GM13976 (cell line): ENCODE results near the gene JKAMP.

Source experiments
- DNase-seq: peaks from one replicate; pipeline ENCODE4 v3.0.0; 2012; ENCODE audit warnings: low spot score
- CTCF ChIP-seq: IDR thresholded peaks from 2 replicates; pipeline ENCODE4 v1.5.1; 2012; ENCODE audit warnings: borderline replicate concordance, mild to moderate bottlenecking; ENCODE audit not compliant: insufficient read depth; ENCODE audit errors: extremely low read depth, missing control alignments, control extremely low read depth
- in situ Hi-C: fragments of 300-500 bp; cut with MboI; formaldehyde crosslinking; loops from one replicate; pipeline ENCODE4 v1.12.0; 2022; ENCODE audit warnings: low sequenced_read_pairs, mixed read lengths, inconsistent platforms; ENCODE audit not compliant: unreplicated experiment

The JKAMP gene

GRCh38 chr14:59480166-59480565 is 4.2 kb upstream of the JKAMP start:
- no peak for DNase-seq
- in situ Hi-C loops = no loop called here
- TF ChIP-seq CTCF = no peak

- TF ChIP-seq CTCF = no peak
- in situ Hi-C loops = no loop called here
These were observed 2.9 kb upstream of the JKAMP start for GRCh38 chr14:59481407-59481806.

DNA sequence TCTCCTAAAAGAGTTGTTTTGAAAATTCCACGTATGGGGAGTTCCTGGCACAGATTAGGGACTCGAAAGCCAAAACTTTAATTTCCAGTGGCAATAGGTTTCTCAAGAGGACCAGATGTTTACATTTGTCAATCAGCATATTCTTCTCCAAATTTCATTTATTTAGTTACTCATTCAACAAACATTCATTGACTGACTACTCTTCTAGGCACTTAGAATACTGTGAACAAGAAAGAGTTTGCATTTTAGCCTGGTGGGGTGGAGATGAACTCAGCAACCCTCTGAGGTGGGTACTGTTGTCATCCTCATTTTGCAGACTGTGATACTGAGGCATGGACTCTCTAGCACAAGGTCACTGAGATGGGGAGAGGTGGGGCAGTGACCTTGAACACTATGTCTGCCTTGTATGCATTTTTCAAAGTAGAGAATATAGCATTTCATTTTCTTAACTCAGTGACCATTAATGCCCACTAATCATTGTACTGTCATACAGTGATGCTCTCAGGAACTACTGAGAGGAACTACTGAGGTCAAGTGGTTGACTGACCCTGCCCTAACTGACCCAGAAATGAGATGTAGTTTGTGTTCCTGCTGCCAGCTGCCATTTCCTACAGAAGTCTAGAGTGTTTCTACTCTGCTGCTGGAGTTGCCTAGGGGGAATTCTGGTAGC is 2.3 kb upstream of the JKAMP start:
- DNase-seq = no peak
- in situ Hi-C loops = no loop called here
- TF ChIP-seq CTCF = no peak

More at GRCh38 chr14:59481407-59481806, 2.9 kb upstream of the JKAMP start:
- no peak for DNase-seq

DNA sequence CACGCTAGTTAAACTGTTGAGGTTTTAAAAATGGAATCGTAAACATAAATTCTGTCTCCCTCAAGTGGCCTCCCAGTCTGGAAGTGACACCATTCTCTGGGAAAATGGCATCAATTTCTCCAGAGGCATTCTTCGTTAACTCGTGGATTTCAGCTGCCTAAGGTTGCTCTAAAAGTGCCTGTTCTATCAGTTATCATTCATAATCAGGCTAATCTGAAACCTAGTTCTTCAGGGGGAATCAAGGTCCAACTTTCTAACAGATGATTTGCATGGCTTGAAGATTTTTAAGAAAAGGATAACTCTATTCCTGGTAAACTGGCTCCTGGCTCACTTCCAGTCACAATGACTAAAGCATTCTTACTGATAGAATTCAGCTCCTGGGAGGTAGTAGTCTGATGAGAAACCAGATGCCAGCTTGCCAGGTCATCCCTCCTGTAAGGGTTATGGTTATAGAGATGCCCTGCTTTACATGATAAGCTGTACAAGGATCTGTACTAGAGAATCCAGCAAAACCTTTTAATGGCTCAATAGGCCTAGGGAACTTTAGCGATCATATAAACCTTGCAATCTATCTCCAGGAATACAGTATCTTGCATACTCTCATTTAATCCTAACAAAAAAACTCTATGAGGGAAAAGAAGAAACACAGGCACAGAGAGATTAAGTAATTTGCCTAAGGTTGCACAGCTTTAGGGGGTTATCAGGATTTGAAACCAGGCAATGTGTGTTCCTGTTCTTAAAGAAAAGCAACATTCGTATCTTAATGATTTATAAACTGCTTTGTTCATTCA is 1.6 kb upstream of the JKAMP start:
- no peak for TF ChIP-seq CTCF
- no peak for DNase-seq
- in situ Hi-C loops = no loop called here

DNA sequence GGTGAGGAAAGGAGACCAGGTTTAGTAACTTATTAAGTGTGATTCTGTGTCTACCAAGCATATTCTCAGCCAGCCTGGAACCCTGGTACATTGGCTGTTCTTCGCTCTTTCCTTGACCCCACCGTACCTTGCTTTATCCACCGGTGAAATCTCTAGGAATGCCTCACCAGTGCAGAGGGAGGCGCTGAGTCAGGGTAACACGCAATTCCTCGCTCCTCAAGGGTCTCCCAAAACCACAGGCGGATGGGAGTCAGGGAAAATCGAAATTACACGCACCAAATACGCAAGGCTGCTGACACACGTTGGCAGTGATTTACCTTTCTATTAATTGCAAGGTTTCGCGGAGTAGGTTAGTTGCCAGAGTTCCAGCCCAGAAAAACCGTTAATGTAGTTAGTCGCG is 954 bp upstream of the JKAMP start:
- DNase-seq = no peak
- no peak for TF ChIP-seq CTCF
- in situ Hi-C loops = no loop called here

DNA sequence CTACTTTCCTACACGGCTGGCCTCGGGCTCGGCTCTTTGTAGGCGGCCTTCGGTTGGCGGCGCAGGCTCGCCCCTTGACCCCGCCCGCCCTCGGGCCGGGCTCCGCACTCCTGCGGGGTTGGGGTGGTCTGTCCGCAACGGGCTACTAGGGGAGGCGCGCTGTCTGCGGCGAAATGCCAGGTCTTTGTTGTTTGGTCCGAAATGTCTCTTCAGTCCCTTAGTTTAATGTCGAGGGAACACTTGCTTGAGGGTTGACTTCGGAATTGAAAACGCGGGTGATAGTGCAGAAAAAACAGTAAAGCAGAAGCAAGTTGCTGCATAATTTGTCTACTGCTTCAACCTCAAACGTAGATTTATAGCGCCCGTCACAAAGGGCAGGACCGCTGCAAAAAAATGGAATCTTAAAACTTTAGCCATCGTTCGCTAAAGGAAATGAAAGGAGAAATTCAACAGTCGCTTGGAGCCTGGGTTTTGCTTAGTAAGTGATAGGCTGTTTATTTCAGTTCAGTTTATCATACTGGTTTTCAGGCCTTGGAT is 390 bp downstream of the JKAMP start:
- no peak for DNase-seq
- TF ChIP-seq CTCF = no peak
- in situ Hi-C loops = no loop called here
